ENCODE data around the gene NAV2.

The NAV2 gene

DNA sequence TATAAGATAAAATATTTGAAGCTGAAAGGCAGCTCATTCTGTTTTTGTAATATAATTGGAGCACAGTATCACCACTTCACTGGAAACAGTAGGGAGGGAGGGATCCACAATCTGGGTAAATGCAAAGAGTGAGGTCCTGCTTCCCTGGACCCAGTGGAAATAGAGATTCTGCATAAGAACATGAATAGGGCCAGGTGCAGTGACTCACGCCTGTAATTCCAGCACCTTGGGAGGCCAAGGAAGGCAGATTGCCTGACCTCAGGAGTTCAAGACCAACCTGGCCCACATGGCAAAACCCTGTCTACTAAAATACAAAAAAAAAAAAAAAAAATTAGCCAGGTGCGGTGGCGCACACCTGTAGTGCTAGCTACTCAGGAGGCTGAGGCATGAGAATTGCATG is 303.9 kb downstream of the NAV2 start:
- H3K4me1 ChIP-seq (ENCODE audit: control insufficient read depth, insufficient read depth, low read length) = peaks cover 27% of the 10 kb centered on the region
- no peak overlapping the region for H3K9ac ChIP-seq (ENCODE audit: low read depth, low read length)
- no peak overlapping the region for H3K4me2 ChIP-seq (ENCODE audit: low read length)
- peaks cover 34% of the 10 kb centered on the region for H3K36me3 ChIP-seq (ENCODE audit: insufficient read depth, low read length)
- H3K4me3 ChIP-seq (ENCODE audit: low read length) = no peak overlapping the region
- no peaks in the 10 kb centered on the region for H3K9me3 ChIP-seq (replicated peaks; ENCODE audit: low read length)
- no peaks in the 10 kb centered on the region for H3K27me3 ChIP-seq (ENCODE audit: control insufficient read depth, insufficient read depth, low read length)

DNA sequence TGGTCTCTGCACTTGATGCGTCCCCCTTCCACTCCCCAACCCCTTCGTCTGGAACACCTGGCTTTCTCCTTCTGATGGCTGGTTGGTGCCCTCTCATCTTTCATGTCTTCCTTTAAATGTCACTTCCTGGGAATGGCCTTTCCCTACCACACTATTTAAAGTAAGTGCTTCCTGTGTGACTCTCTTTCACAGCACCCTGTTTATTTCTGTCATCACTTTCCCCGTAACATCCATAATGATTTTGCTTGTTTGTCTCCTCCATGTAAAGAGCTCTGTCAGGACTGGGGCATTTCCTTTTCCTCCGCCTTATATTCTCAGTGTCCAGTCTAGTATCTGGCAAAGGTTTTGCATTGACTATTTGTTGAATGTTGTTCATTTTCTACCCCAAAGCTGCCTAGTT is 304.7 kb downstream of the NAV2 start:
- peaks cover 35% of the 10 kb centered on the region for H3K4me1 ChIP-seq (ENCODE audit: control insufficient read depth, insufficient read depth, low read length)
- no peak overlapping the region for H3K4me3 ChIP-seq (ENCODE audit: low read length)
- H3K9ac ChIP-seq (ENCODE audit: low read depth, low read length) = no peak overlapping the region
- H3K9me3 ChIP-seq (replicated peaks; ENCODE audit: low read length) = no peaks in the 10 kb centered on the region
- H3K36me3 ChIP-seq (ENCODE audit: insufficient read depth, low read length) = peaks cover 34% of the 10 kb centered on the region
- no peak overlapping the region for H3K4me2 ChIP-seq (ENCODE audit: low read length)
- H3K27me3 ChIP-seq (ENCODE audit: control insufficient read depth, insufficient read depth, low read length) = no peaks in the 10 kb centered on the region

DNA sequence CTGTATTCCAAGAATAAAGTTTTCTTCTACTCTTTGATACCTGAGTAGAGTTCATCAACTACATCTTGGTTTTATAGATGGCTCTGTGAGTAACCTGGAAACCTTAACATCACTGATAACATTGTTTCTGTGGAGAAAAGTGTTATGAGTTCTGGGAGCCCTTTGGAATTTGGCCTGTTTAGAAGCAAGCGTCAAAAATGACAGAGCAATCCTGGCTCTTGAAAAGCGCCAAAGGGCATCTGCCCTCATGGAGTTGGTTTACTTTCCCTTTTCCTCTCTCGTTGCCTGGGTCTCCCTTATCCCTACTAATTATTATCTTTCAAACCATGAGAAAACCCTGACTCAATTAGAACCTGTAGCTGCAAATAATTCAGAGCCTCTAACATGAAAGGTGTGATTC is 307.6 kb downstream of the NAV2 start:
- Histone ChIP-seq H3K36me3 (ENCODE audit: insufficient read depth, low read length) (peaks cover 34% of the 10 kb centered on the region), H3K27me3 (ENCODE audit: control insufficient read depth, insufficient read depth, low read length) (no peaks in the 10 kb centered on the region), H3K9ac (ENCODE audit: low read depth, low read length) (no peak overlapping the region), H3K9me3 (replicated peaks; ENCODE audit: low read length) (no peaks in the 10 kb centered on the region), H3K4me2 (ENCODE audit: low read length) (no peak overlapping the region), H3K4me1 (ENCODE audit: control insufficient read depth, insufficient read depth, low read length) (peaks cover 23% of the 10 kb centered on the region), H3K4me3 (ENCODE audit: low read length) (no peak overlapping the region)

- H3K9me3 ChIP-seq (replicated peaks; ENCODE audit: low read length) = no peaks in the 10 kb centered on the region
- peaks cover 30% of the 10 kb centered on the region for H3K36me3 ChIP-seq (ENCODE audit: insufficient read depth, low read length)
- H3K4me2 ChIP-seq (ENCODE audit: low read length) = no peak overlapping the region
- H3K9ac ChIP-seq (ENCODE audit: low read depth, low read length) = no peak overlapping the region
- no peak overlapping the region for H3K4me3 ChIP-seq (ENCODE audit: low read length)
- no peaks in the 10 kb centered on the region for H3K27me3 ChIP-seq (ENCODE audit: control insufficient read depth, insufficient read depth, low read length)
- H3K4me1 ChIP-seq (ENCODE audit: control insufficient read depth, insufficient read depth, low read length) = peaks cover 18% of the 10 kb centered on the region
Observed at GRCh38 chr11:20020716-20021115, 308.1 kb downstream of the NAV2 start.

GRCh38 chr11:20021212-20021611 is 308.6 kb downstream of the NAV2 start:
- Histone ChIP-seq H3K27me3 (ENCODE audit: control insufficient read depth, insufficient read depth, low read length) (no peaks in the 10 kb centered on the region), H3K9me3 (replicated peaks; ENCODE audit: low read length) (no peaks in the 10 kb centered on the region), H3K4me1 (ENCODE audit: control insufficient read depth, insufficient read depth, low read length) (peaks cover 16% of the 10 kb centered on the region), H3K9ac (ENCODE audit: low read depth, low read length) (no peak overlapping the region), H3K4me2 (ENCODE audit: low read length) (no peak overlapping the region), H3K4me3 (ENCODE audit: low read length) (no peak overlapping the region), H3K36me3 (ENCODE audit: insufficient read depth, low read length) (peaks cover 26% of the 10 kb centered on the region)

- H3K27me3 ChIP-seq (ENCODE audit: control insufficient read depth, insufficient read depth, low read length) = no peaks in the 10 kb centered on the region
- peak overlapping the region; percentile 25 for H3K4me2 ChIP-seq (ENCODE audit: low read length)
- H3K36me3 ChIP-seq (ENCODE audit: insufficient read depth, low read length) = peaks cover 22% of the 10 kb centered on the region
- H3K9me3 ChIP-seq (replicated peaks; ENCODE audit: low read length) = no peaks in the 10 kb centered on the region
- no peak overlapping the region for H3K4me3 ChIP-seq (ENCODE audit: low read length)
- peaks cover 16% of the 10 kb centered on the region for H3K4me1 ChIP-seq (ENCODE audit: control insufficient read depth, insufficient read depth, low read length)
- H3K9ac ChIP-seq (ENCODE audit: low read depth, low read length) = no peak overlapping the region
Observed at GRCh38 chr11:20021771-20022362, 309.2 kb downstream of the NAV2 start.

GRCh38 chr11:20022363-20023081 is 309.9 kb downstream of the NAV2 start:
- Histone ChIP-seq H3K9me3 (replicated peaks; ENCODE audit: low read length) (no peaks in the 10 kb centered on the region), H3K27me3 (ENCODE audit: control insufficient read depth, insufficient read depth, low read length) (no peaks in the 10 kb centered on the region), H3K4me1 (ENCODE audit: control insufficient read depth, insufficient read depth, low read length) (peaks cover 21% of the 10 kb centered on the region), H3K4me2 (ENCODE audit: low read length) (peak overlapping the region; percentile 25), H3K36me3 (ENCODE audit: insufficient read depth, low read length) (peaks cover 17% of the 10 kb centered on the region), H3K4me3 (ENCODE audit: low read length) (no peak overlapping the region), H3K9ac (ENCODE audit: low read depth, low read length) (no peak overlapping the region)

DNA sequence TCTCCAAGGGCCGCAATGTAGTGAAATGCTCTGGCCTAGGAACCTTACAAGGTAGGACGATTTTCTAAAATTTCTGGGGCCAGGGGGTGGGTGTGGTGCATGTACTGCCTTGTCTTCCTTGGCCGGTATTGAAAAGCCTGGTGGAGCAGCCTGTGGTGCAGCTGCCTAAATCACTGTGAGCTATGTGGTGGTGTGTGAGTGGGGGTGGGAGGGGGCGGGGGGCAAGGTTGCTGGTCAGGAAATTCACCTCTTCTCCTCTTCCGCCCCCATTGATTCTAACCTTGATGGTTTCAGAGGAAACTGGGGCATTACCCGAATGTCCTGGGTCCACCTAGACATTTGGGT is 310.4 kb downstream of the NAV2 start:
- H3K9me3 ChIP-seq (replicated peaks; ENCODE audit: low read length) = no peaks in the 10 kb centered on the region
- H3K9ac ChIP-seq (ENCODE audit: low read depth, low read length) = no peak overlapping the region
- H3K4me3 ChIP-seq (ENCODE audit: low read length) = no peak overlapping the region
- H3K4me2 ChIP-seq (ENCODE audit: low read length) = no peak overlapping the region
- peaks cover 14% of the 10 kb centered on the region for H3K36me3 ChIP-seq (ENCODE audit: insufficient read depth, low read length)
- peaks cover 21% of the 10 kb centered on the region for H3K4me1 ChIP-seq (ENCODE audit: control insufficient read depth, insufficient read depth, low read length)
- no peaks in the 10 kb centered on the region for H3K27me3 ChIP-seq (ENCODE audit: control insufficient read depth, insufficient read depth, low read length)

DNA sequence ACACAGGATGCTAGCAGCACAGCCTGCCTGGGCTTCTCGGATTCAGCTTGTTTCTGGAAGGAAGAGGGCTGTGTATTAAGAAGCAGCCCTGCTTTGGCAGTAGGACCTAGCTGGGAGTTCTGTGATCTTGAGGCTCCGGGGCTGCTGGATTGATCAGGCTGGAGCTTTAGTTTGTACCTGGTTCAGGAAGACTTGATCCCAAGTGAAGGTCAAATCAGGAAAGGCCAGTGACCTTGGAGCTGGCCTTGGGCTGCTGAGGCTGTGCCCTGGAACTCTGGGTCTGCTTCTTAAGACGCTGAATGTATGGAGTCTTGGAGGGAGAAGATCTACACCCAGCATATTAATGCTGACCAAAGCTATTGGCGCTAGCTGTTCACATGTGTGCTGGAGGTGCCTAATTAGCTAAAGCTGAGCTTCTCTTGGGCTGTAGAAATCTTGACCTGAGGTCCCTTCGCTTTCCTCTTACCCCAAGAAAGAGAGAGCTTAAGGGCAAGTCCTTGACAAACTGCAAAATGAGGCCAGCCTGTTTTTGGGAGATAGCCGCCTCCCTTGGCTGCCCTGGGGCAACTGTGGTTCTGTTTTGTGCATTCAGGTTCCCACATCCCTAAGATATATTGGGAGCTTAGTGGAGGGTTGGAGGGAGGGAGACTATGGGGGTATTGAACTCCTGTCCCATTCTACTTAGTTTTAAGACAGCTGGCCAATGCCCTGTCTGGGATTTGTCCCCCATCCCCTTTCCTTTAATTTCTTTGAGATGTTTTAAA is 311.7 kb downstream of the NAV2 start:
- Histone ChIP-seq H3K9ac (ENCODE audit: low read depth, low read length) (no peak overlapping the region), H3K36me3 (ENCODE audit: insufficient read depth, low read length) (peaks cover 6% of the 10 kb centered on the region), H3K4me2 (ENCODE audit: low read length) (no peak overlapping the region), H3K4me3 (ENCODE audit: low read length) (no peak overlapping the region), H3K4me1 (ENCODE audit: control insufficient read depth, insufficient read depth, low read length) (peaks cover 21% of the 10 kb centered on the region), H3K27me3 (ENCODE audit: control insufficient read depth, insufficient read depth, low read length) (no peaks in the 10 kb centered on the region), H3K9me3 (replicated peaks; ENCODE audit: low read length) (no peaks in the 10 kb centered on the region)

GRCh38 chr11:20025332-20025840 is 312.7 kb downstream of the NAV2 start:
- Histone ChIP-seq H3K9me3 (replicated peaks; ENCODE audit: low read length) (no peaks in the 10 kb centered on the region), H3K4me2 (ENCODE audit: low read length) (no peak overlapping the region), H3K27me3 (ENCODE audit: control insufficient read depth, insufficient read depth, low read length) (no peaks in the 10 kb centered on the region), H3K4me3 (ENCODE audit: low read length) (no peak overlapping the region), H3K9ac (ENCODE audit: low read depth, low read length) (no peak overlapping the region), H3K36me3 (ENCODE audit: insufficient read depth, low read length) (no peaks in the 10 kb centered on the region), H3K4me1 (ENCODE audit: control insufficient read depth, insufficient read depth, low read length) (peaks cover 21% of the 10 kb centered on the region)

DNA sequence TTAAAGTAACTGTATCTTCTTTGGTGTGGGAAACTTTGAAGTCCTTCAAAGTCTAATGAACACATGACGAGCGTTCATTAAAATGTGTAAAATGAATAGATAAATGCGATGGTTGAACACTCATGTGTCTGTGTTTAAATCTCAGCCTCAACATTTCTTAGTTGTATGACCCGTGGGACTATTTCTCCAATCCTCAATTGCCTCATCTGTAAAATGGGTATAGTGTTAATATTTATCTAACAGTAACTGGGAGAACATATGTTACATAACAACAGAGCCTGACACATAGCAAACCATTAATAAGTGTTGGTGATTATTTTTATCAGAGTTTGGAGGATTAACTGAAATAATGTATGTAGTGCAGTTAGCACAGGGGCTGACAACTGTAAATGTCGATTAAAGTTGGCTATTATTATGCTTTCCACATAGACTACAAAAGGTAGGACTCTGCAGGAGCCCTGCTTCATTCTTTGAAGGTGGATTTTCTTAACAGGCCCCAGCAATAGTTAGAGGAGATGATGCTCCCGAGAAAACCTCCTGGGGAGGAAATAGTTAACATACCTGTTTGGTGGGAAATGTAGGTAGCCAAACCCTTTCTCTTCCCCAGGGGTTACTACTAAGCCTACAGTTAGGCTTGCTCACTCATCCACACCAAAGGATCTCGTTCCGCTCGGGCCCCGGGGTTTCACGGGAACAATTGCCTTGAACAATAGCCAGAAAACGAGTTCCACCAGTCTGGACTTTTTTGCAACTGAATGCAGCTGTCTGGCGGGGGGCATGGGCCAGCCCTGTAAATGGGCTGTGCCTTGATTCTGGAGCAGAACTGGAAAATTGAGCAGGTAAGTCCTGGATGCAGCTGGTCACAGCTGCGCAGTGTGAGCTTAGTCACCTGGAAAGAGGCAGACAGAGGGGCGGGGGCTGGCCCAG is 314.3 kb downstream of the NAV2 start:
- Histone ChIP-seq H3K36me3 (ENCODE audit: insufficient read depth, low read length) (peaks cover 4% of the 10 kb centered on the region), H3K4me3 (ENCODE audit: low read length) (no peak overlapping the region), H3K9me3 (replicated peaks; ENCODE audit: low read length) (no peaks in the 10 kb centered on the region), H3K4me1 (ENCODE audit: control insufficient read depth, insufficient read depth, low read length) (peaks cover 30% of the 10 kb centered on the region), H3K4me2 (ENCODE audit: low read length) (no peak overlapping the region), H3K9ac (ENCODE audit: low read depth, low read length) (no peak overlapping the region), H3K27me3 (ENCODE audit: control insufficient read depth, insufficient read depth, low read length) (no peaks in the 10 kb centered on the region)

Measured in skeletal muscle satellite cell (primary cell).